HCT116 (cell line): ENCODE data around the gene SNAI1.

ENCODE experiments used
- CEBPB ChIP-seq: IDR thresholded peaks from 2 replicates; pipeline ENCODE4 v1.6.1; 2012; ENCODE audit warnings: low read depth
- ELF1 ChIP-seq: IDR thresholded peaks from 2 replicates; pipeline ENCODE4 v1.6.1; 2012; ENCODE audit warnings: low read depth, borderline replicate concordance
- EZH2 ChIP-seq: fragments of 200-600 bp; sonication (generic); IDR thresholded peaks from 2 replicates; pipeline ENCODE4 v1.6.1; 2017; ENCODE audit warnings: antibody characterized with exemption, mixed run types
- POLR2A ChIP-seq: IDR thresholded peaks from 2 replicates; pipeline ENCODE4 v1.7.0; 2011; ENCODE audit warnings: borderline replicate concordance; ENCODE audit not compliant: insufficient read depth, insufficient read length; ENCODE audit errors: extremely low read depth
- POLR2AphosphoS5 ChIP-seq: IDR thresholded peaks from 2 replicates; pipeline ENCODE4 v1.6.1; 2011; ENCODE audit warnings: mild to moderate bottlenecking, low read depth, low read length, moderate library complexity
- SP1 ChIP-seq: IDR thresholded peaks from 2 replicates; pipeline ENCODE4 v1.6.1; 2012; ENCODE audit warnings: low read depth
- TCF7L2 ChIP-seq: IDR thresholded peaks from 2 replicates; pipeline ENCODE4 v1.7.0; 2011; ENCODE audit warnings: borderline replicate concordance, inconsistent platforms; ENCODE audit not compliant: insufficient read depth, insufficient read length; ENCODE audit errors: extremely low read depth
- YY1 ChIP-seq: IDR thresholded peaks from 2 replicates; pipeline ENCODE4 v1.6.1; 2011; ENCODE audit warnings: low read length, low read depth, moderate library complexity, mild to moderate bottlenecking; ENCODE audit not compliant: insufficient replicate concordance; ENCODE audit errors: extremely low read depth
- TF ChIP-seq, protein P1 (sequence below), 3 experiments: fragments of 200-600 bp in 1 of 3; sonication (generic) in 1 of 3; IDR thresholded peaks in 2 of 3; conservative IDR thresholded peaks in 1 of 3; 2 replicates each; pipeline ENCODE4 v1.5.1; 2012 to 2017; ENCODE audit warnings: low read depth in 2 of 3, low read length in 2 of 3, antibody characterized with exemption in 1 of 3, borderline replicate concordance in 1 of 3, control low read depth in 1 of 3, mild to moderate bottlenecking in 1 of 3, mixed read lengths in 1 of 3, mixed run types in 1 of 3, moderate library complexity in 1 of 3; ENCODE audit not compliant: insufficient read depth in 1 of 3
- TF ChIP-seq, protein P2 (sequence below): IDR thresholded peaks from 2 replicates; pipeline ENCODE4 v1.6.1; 2012
- TF ChIP-seq, protein P3 (sequence below): IDR thresholded peaks from 2 replicates; pipeline ENCODE4 v1.6.1; 2012; ENCODE audit warnings: low read depth

DNA sequence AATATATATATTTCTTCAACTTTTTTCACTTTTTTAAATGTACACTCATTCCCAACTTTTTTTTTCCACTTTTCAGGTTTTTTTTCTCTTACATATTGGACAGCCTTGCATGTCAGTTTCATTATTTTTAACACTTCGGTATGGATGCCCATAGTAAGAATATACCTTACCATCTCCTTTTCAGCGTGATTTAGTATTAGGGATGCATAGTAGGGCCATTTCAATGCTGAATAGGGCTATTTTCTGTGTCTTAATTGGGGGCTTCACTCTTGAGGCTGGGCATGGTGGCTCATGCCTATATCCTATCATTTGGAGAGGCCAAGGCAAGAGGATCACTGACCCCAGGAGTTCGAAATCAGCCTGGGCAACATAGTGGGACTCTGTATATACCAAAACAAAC, 39.8 kb upstream of the SNAI1 start:
- TF ChIP-seq, protein P1, sequence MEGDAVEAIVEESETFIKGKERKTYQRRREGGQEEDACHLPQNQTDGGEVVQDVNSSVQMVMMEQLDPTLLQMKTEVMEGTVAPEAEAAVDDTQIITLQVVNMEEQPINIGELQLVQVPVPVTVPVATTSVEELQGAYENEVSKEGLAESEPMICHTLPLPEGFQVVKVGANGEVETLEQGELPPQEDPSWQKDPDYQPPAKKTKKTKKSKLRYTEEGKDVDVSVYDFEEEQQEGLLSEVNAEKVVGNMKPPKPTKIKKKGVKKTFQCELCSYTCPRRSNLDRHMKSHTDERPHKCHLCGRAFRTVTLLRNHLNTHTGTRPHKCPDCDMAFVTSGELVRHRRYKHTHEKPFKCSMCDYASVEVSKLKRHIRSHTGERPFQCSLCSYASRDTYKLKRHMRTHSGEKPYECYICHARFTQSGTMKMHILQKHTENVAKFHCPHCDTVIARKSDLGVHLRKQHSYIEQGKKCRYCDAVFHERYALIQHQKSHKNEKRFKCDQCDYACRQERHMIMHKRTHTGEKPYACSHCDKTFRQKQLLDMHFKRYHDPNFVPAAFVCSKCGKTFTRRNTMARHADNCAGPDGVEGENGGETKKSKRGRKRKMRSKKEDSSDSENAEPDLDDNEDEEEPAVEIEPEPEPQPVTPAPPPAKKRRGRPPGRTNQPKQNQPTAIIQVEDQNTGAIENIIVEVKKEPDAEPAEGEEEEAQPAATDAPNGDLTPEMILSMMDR (IDR thresholded peaks at IDR 0.05 in 2 of 3, conservative IDR thresholded peaks at IDR 0.05 in 1 of 3; ENCODE audit: borderline replicate concordance in 1 of 3, insufficient read depth in 1 of 3, low read depth in 2 of 3, low read length in 2 of 3) = no peak
- TF ChIP-seq ELF1 (no peak), POLR2A (no peak), YY1 (no peak), TCF7L2 (no peak), POLR2AphosphoS5 (no peak), CEBPB (no peak), SP1 (no peak), EZH2 (no peak)
- TF ChIP-seq, protein P2, sequence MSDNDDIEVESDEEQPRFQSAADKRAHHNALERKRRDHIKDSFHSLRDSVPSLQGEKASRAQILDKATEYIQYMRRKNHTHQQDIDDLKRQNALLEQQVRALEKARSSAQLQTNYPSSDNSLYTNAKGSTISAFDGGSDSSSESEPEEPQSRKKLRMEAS = no peak
- TF ChIP-seq, protein P3, sequence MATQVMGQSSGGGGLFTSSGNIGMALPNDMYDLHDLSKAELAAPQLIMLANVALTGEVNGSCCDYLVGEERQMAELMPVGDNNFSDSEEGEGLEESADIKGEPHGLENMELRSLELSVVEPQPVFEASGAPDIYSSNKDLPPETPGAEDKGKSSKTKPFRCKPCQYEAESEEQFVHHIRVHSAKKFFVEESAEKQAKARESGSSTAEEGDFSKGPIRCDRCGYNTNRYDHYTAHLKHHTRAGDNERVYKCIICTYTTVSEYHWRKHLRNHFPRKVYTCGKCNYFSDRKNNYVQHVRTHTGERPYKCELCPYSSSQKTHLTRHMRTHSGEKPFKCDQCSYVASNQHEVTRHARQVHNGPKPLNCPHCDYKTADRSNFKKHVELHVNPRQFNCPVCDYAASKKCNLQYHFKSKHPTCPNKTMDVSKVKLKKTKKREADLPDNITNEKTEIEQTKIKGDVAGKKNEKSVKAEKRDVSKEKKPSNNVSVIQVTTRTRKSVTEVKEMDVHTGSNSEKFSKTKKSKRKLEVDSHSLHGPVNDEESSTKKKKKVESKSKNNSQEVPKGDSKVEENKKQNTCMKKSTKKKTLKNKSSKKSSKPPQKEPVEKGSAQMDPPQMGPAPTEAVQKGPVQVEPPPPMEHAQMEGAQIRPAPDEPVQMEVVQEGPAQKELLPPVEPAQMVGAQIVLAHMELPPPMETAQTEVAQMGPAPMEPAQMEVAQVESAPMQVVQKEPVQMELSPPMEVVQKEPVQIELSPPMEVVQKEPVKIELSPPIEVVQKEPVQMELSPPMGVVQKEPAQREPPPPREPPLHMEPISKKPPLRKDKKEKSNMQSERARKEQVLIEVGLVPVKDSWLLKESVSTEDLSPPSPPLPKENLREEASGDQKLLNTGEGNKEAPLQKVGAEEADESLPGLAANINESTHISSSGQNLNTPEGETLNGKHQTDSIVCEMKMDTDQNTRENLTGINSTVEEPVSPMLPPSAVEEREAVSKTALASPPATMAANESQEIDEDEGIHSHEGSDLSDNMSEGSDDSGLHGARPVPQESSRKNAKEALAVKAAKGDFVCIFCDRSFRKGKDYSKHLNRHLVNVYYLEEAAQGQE = no peak
